ENCODE data around the gene ACVR1C.

Gene ACVR1C

DNA sequence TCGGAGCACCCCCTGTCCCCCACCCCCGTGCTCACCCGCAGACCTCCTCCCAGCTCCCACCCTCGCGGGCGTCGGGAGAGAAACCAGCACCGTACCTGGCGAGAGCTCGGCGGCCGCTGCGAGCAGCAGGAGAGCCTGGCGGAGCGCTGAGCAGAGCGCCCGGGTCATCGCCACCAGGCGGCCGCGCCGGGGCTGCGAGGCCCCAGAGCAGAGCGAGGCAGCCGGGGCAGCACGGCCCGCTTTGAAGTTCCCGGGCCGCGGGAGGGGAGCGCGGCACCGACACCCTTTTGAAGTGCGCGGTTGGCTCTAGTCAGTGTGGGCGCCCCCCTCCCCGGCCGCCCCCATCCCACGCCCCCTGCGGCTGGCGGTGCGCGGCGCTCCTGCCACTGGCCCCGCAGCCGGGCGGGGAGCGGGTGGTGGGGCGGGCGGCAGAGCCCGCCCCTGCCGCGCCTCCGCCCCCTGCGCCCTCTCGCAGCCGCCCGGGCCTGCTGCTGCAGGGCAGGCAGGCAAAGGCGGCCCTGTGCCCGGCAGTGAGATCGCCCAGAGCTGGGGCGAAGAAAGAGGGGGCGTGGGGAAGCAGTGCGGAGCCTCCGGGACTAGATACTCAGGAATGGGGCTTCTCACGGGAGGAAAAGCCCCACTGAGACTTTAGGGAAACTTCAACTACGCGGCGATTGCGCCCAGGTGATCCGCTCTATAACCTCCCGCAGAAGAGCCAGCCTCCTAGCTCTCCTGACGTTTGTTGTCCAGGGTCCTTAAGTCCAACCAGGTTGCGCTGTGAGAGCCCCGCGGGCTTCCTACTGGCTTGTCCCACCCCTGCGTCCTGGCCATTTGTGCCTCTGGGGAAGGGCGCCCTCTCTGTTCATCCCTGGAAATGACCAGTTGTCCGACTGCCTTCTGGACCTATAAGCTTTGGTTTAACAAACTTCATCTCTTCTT is at the start of gene ACVR1C:
TSS of gene ACVR1C (minus strand) at position 388 of the 939 bp plus-strand sequence. CDS start at position 168, 220 bp downstream.
- Histone ChIP-seq H3K36me3 (ENCODE audit: insufficient read depth, low read length) (no peaks in the 10 kb centered on the region), H3K9me3 (ENCODE audit: control insufficient read depth, insufficient read depth, low read length) (no peaks in the 10 kb centered on the region), H3K9ac (ENCODE audit: low read depth, low read length) (peak within 1 kb of the TSS; percentile 45; the same call in 1 of the 2 replicates), H3K4me1 (ENCODE audit: insufficient read depth, low read length) (no peaks in the 10 kb centered on the region)

DNA sequence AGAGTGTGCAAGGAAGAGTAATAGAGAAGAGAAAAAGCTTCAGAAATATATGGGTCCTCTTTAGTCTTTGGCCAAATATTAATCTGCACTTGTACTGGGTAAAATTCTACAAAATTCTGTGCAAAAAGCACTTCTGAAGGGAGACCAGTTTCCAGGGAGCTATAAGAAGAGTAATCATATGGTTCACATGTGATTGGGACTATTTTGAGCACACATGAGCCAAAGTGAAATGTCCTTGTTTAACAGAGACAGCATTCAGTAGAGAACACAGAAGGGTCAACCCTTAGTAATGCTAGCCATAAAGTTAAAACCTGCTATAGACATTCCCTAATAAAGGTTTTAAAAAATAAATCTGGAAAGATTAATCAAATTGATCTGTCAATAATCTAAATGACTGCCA is 49.3 kb upstream of the ACVR1C start:
- Histone ChIP-seq H3K9ac (ENCODE audit: low read depth, low read length) (no peak overlapping the region), H3K9me3 (ENCODE audit: control insufficient read depth, insufficient read depth, low read length) (no peaks in the 10 kb centered on the region), H3K36me3 (ENCODE audit: insufficient read depth, low read length) (no peaks in the 10 kb centered on the region), H3K4me1 (ENCODE audit: insufficient read depth, low read length) (no peaks in the 10 kb centered on the region)

DNA sequence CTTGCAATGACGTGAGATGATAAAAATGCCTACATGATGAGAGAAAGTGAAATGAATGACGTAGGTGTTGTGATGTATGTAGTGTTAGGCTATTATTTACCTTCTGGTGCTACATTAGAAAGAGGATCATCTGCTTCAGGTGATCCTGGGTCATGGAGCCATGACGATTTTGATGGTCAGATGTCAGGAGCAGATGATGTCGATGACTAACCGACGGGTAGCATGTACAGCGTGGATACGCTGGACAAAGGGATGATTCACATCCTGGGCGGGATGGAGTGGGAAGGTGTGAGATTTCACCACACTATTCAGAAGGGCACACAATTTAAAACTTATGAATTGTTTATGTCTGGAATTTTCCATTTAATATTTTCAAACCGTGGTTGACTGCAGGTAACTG is 43.5 kb upstream of the ACVR1C start:
- no peaks in the 10 kb centered on the region for H3K9me3 ChIP-seq (ENCODE audit: control insufficient read depth, insufficient read depth, low read length)
- H3K9ac ChIP-seq (ENCODE audit: low read depth, low read length), result no peak overlapping the region
- H3K4me1 ChIP-seq (ENCODE audit: insufficient read depth, low read length), result no peaks in the 10 kb centered on the region
- no peaks in the 10 kb centered on the region for H3K36me3 ChIP-seq (ENCODE audit: insufficient read depth, low read length)

DNA sequence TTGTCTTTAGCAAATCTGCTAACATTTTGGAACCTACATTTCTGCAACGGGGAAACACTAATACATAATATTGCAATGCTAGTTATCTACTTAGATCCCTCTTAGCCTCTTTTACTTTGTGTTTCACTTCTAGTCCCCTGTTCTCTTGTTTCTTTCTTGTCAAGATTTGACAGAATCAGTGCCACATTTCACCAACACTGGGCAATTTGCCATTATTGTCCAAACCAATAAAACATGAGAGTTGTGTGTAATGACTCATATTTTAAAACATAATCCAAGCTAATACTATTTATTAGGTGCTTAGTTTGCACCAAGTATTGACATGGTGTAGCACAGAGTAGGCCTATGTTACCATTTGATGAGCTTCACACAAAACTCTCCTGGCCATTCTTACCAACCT is 33.7 kb upstream of the ACVR1C start:
- H3K9me3 ChIP-seq (ENCODE audit: control insufficient read depth, insufficient read depth, low read length), result no peaks in the 10 kb centered on the region
- H3K9ac ChIP-seq (ENCODE audit: low read depth, low read length), result no peak overlapping the region
- no peaks in the 10 kb centered on the region for H3K36me3 ChIP-seq (ENCODE audit: insufficient read depth, low read length)
- no peaks in the 10 kb centered on the region for H3K4me1 ChIP-seq (ENCODE audit: insufficient read depth, low read length)

DNA sequence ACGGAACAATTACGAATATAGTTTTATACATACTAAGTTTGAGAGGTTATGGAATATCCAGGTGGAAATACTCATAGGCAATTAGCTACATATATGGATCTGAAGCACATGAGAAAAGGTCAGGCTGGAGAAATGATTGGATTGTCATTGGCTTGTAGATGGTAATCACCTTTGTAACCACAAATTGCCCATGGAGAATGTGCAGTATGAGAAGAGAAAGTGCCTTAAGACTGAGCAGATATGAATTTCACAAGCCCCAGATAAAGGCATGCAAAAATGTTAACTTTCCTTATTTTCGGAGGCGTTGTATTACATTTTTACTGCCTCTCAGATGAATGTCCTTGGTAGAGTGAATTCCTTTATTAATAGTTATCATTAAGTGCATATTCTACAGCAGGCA is 33.1 kb upstream of the ACVR1C start:
- Histone ChIP-seq H3K4me1 (ENCODE audit: insufficient read depth, low read length) (no peaks in the 10 kb centered on the region), H3K36me3 (ENCODE audit: insufficient read depth, low read length) (no peaks in the 10 kb centered on the region), H3K9ac (ENCODE audit: low read depth, low read length) (no peak overlapping the region), H3K9me3 (ENCODE audit: control insufficient read depth, insufficient read depth, low read length) (no peaks in the 10 kb centered on the region)

DNA sequence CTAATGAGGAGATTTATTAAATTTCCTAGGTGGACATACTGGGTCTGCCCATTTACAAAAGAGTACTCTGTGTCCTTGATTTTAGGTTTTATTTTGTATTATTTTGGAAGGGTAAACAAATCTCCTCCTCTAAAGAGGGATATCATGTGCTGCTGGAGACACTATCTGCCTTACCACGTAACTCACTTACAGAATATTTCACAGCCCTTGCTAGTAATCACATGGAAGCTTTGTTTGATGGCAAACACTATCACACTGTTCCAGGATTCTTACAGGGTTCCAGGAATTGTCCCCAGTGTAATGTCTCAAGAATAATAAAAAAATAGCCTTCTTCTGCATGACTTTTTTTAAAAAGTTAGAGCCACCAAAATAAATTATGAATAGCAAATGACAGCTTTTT is 29.2 kb upstream of the ACVR1C start:
- Histone ChIP-seq H3K9me3 (ENCODE audit: control insufficient read depth, insufficient read depth, low read length) (no peaks in the 10 kb centered on the region), H3K4me1 (ENCODE audit: insufficient read depth, low read length) (no peaks in the 10 kb centered on the region), H3K9ac (ENCODE audit: low read depth, low read length) (no peak overlapping the region), H3K36me3 (ENCODE audit: insufficient read depth, low read length) (no peaks in the 10 kb centered on the region)

DNA sequence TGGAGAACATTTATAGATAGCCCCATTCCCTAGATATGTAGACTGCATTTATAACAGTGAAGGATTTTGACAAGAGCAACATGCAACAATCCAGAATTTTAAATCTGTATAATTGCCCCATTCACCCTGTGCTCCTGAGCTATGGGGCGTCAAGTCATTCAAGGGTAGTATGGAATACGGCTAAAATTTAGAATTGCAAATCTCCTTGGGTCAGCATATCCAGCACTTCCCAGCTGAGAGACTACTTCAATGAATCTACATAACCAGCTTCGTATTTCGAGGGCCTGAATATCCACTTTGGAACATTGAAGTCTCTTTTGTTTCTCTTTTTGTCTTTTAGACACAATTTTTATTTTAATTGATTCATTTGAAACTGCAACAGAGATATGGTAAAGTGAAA is 28.4 kb upstream of the ACVR1C start:
- Histone ChIP-seq H3K9ac (ENCODE audit: low read depth, low read length) (no peak overlapping the region), H3K4me1 (ENCODE audit: insufficient read depth, low read length) (no peaks in the 10 kb centered on the region), H3K36me3 (ENCODE audit: insufficient read depth, low read length) (no peaks in the 10 kb centered on the region), H3K9me3 (ENCODE audit: control insufficient read depth, insufficient read depth, low read length) (no peaks in the 10 kb centered on the region)

DNA sequence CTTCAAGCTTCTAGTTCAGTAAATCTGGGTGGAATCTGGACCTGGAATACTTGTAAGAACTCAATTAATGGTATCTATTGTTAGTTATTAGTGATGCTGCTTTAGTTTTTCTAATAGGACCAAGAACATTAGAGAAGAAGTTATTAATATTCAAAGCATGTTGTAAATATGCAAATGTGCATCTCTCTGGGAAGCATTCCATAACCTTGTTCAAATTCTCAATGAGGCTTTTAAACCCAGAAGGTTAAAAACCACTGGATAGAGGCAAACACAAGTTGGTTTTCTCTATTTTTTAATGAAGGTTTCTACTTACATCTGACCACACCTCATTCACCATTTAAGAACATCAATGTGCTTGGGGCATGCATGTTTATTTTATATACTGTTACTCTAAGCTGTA is 16.1 kb upstream of the ACVR1C start:
- no peaks in the 10 kb centered on the region for H3K9me3 ChIP-seq (ENCODE audit: control insufficient read depth, insufficient read depth, low read length)
- H3K4me1 ChIP-seq (ENCODE audit: insufficient read depth, low read length), result no peaks in the 10 kb centered on the region
- no peaks in the 10 kb centered on the region for H3K36me3 ChIP-seq (ENCODE audit: insufficient read depth, low read length)

DNA sequence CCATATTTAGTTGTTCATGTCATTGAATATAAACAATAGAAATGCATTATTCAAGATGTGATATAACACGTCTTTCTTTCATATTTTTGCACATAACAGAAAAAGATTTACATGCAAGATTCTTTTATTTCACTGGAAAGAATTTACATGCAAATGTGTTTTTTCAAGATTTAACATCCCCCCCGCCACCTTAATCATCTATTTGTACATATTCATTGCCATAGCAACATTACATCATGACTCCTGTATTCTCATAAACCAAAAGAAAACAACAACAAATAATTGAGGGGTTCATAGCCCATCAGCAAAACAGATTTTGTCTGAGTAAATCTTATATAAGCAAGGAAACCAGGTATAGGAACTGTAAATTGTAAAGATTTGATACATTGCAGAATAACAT is 3.2 kb upstream of the ACVR1C start:
- H3K9ac ChIP-seq (ENCODE audit: low read depth, low read length), result no peak overlapping the region
- no peaks in the 10 kb centered on the region for H3K9me3 ChIP-seq (ENCODE audit: control insufficient read depth, insufficient read depth, low read length)

More for the DNA sequence above, 16.1 kb upstream of the ACVR1C start:
- no peak overlapping the region for H3K9ac ChIP-seq (ENCODE audit: low read depth, low read length)

DNA sequence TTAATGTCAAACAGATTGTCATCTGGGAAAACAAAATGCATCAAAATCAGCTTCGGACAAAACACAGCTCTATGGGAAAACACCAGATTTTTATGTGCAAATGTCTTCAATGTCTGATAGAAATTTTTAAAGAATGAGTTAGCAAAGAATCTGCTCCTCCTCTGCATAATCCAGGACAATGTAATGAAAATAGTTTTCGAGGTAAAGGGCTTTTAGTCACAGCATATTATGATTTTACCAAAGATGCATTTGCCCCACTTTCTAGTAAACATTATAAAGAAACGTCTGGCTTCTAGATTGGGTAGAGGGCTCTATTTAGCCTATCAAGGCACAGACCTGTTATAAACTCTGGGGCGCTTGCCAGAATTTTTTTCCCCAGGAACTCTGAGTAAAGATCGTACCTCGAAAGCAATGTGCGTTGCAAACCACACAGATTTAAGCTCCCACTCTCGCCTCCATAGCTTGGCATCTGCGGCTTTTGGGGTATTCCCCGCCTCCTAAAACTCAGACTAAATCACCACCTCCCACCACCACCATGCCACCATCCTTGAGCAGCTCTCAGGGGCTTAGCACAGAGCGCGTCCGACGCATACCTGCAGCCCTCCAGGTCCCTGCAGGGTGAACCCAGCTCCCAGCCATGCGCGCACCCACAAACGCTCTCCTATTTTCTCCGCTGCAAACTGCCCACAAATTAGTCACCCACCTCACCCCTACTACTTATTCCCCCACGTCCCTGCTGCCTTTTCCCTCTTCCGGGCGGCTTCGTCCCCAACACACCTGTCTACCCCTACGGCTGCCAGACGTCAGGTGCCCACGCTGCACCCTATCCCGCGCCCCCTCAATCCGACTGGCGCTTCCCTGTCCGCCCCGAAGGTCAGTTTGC is 829 bp downstream of the ACVR1C start:
- H3K9me3 ChIP-seq (ENCODE audit: control insufficient read depth, insufficient read depth, low read length), result no peaks in the 10 kb centered on the region
- no peaks in the 10 kb centered on the region for H3K4me1 ChIP-seq (ENCODE audit: insufficient read depth, low read length)
- no peaks in the 10 kb centered on the region for H3K36me3 ChIP-seq (ENCODE audit: insufficient read depth, low read length)
- peak overlapping the region; percentile 45; the same call in 1 of the 2 replicates for H3K9ac ChIP-seq (ENCODE audit: low read depth, low read length)

More for the DNA sequence above, 3.2 kb upstream of the ACVR1C start:
- H3K36me3 ChIP-seq (ENCODE audit: insufficient read depth, low read length), result no peaks in the 10 kb centered on the region
- no peaks in the 10 kb centered on the region for H3K4me1 ChIP-seq (ENCODE audit: insufficient read depth, low read length)

DNA sequence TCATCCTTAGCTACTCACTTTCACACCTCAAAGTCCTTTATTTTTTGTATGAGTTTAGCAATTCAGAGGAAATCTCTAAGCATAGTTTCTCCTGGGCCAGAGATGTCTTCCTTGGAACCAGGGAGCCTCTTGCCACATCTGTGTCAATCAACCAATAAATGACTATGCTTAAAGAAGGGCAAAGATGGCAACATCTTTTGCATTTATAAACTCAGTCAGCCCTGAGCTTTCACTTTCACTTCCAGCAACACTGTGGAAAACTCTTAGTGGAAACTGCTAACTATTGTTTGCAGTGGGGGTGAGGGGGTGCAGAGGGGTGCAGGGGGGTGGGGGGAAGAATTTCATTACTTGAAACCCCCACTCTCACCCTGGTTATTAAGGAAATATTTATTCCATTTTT is 3.4 kb downstream of the ACVR1C start:
- no peak overlapping the region for H3K9ac ChIP-seq (ENCODE audit: low read depth, low read length)
- no peaks in the 10 kb centered on the region for H3K36me3 ChIP-seq (ENCODE audit: insufficient read depth, low read length)
- no peaks in the 10 kb centered on the region for H3K9me3 ChIP-seq (ENCODE audit: control insufficient read depth, insufficient read depth, low read length)
- H3K4me1 ChIP-seq (ENCODE audit: insufficient read depth, low read length), result no peaks in the 10 kb centered on the region

DNA sequence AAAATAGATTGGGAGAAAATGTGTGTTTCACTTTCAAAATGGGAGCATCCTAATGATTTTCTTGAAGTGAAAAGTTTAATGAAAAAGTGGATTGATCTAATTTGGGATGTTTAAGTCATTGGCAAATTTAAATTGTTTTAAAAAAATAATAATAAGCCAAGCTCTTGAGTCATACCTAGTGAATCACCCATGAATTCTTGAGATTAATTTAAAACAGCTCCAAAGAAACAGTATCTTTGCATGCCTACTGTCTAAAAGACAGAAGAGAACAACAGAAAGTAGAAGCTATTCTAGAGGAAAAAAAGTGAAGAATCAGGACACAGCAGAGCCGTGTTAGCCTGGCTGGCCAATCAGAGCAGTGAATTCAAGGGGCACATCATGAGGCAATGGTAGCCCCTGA is 7.7 kb downstream of the ACVR1C start:
- no peaks in the 10 kb centered on the region for H3K4me1 ChIP-seq (ENCODE audit: insufficient read depth, low read length)
- H3K9ac ChIP-seq (ENCODE audit: low read depth, low read length), result no peak overlapping the region
- H3K36me3 ChIP-seq (ENCODE audit: insufficient read depth, low read length), result no peaks in the 10 kb centered on the region
- no peaks in the 10 kb centered on the region for H3K9me3 ChIP-seq (ENCODE audit: control insufficient read depth, insufficient read depth, low read length)

DNA sequence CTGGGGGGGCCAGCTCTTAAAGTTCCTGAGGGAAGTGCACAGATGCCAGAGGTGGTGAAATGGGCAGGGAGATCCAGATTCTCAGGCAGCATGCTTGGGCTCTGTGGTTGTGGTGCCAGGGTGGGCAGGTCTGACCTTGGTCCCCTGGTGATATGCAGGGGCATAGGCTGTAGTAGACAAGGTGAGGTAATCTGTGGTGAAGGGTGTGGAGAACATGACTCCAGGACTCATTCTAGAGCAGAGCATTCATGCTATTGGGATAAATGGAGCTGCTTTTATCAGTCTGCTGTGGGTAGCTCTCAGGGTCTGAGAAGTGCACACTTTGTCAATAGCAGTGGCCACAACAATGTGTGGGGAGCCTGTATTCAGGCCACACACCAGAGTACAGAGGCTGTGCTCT is 16.9 kb downstream of the ACVR1C start:
- Histone ChIP-seq H3K36me3 (ENCODE audit: insufficient read depth, low read length) (no peaks in the 10 kb centered on the region), H3K9ac (ENCODE audit: low read depth, low read length) (no peak overlapping the region), H3K9me3 (ENCODE audit: control insufficient read depth, insufficient read depth, low read length) (no peaks in the 10 kb centered on the region), H3K4me1 (ENCODE audit: insufficient read depth, low read length) (no peaks in the 10 kb centered on the region)

DNA sequence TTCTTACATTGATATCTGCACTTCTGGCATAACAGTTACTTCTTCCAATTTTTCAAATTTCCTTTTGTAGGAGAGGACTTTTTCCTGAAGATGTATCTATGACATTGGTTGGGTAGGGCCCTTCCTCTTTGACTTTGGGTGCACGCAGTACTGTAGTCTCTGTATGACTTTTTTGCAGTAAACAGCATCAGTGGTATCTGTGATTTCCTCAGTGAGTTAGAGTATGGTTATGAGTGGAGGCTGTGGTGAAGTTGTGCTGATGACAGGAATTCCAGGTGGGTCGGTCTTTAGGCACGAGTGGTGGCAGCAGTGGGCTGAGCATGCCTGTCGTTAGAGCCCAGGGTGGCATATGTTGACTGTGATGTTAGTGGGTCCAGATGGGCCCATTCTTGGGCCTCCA is 17.6 kb downstream of the ACVR1C start:
- Histone ChIP-seq H3K36me3 (ENCODE audit: insufficient read depth, low read length) (no peaks in the 10 kb centered on the region), H3K9me3 (ENCODE audit: control insufficient read depth, insufficient read depth, low read length) (no peaks in the 10 kb centered on the region), H3K9ac (ENCODE audit: low read depth, low read length) (no peak overlapping the region), H3K4me1 (ENCODE audit: insufficient read depth, low read length) (no peaks in the 10 kb centered on the region)
